Measurements from ENCODE around the gene MBP.

MBP gene

GRCh38 chr18:77087393-77088141, 45.0 kb downstream of the MBP start:
- Histone ChIP-seq H3K79me2 (ENCODE audit: insufficient read depth, low read length) (peaks cover 12% of the 10 kb centered on the region; the same call in 1 of the 2 replicates), H3K9me2 (ENCODE audit: low read depth, low read length) (no peaks in the 10 kb centered on the region), H3K4me3 (ENCODE audit: low read depth, low read length, poor library complexity, severe bottlenecking) (no peak overlapping the region), H3K9ac (ENCODE audit: low read length) (no peak overlapping the region), H4K20me1 (ENCODE audit: insufficient read depth, low read length) (no peaks in the 10 kb centered on the region), H3K9me3 (ENCODE audit: low read length) (no peaks in the 10 kb centered on the region), H3K27ac (ENCODE audit: low read depth, low read length, poor library complexity, severe bottlenecking) (no peak overlapping the region), H3K36me3 (ENCODE audit: insufficient read depth, low read length) (peaks cover 45% of the 10 kb centered on the region), H3F3A (ENCODE audit: insufficient read depth, low read length) (no peaks in the 10 kb centered on the region), H2AFZ (ENCODE audit: low read length) (no peak overlapping the region), H3K4me1 (ENCODE audit: insufficient read depth, low read length, severe bottlenecking) (peaks cover 39% of the 10 kb centered on the region), H3K27me3 (ENCODE audit: insufficient read depth, low read length) (no peaks in the 10 kb centered on the region), H3K4me2 (ENCODE audit: low read length) (no peak overlapping the region)
- TF ChIP-seq CTCF (IDR thresholded peaks at IDR 0.05; ENCODE audit: low read length) (no peak), EZH2 (IDR thresholded peaks at IDR 0.05; ENCODE audit: borderline replicate concordance, low read length) (no peak)

- no peak overlapping the region for H2AFZ ChIP-seq (ENCODE audit: low read length)
- H3K9me3 ChIP-seq (ENCODE audit: low read length): no peaks in the 10 kb centered on the region
- no peak overlapping the region for H3K4me3 ChIP-seq (ENCODE audit: low read depth, low read length, poor library complexity, severe bottlenecking)
- H3F3A ChIP-seq (ENCODE audit: insufficient read depth, low read length): no peaks in the 10 kb centered on the region
- no peaks in the 10 kb centered on the region for H4K20me1 ChIP-seq (ENCODE audit: insufficient read depth, low read length)
- peaks cover 32% of the 10 kb centered on the region for H3K4me1 ChIP-seq (ENCODE audit: insufficient read depth, low read length, severe bottlenecking)
- no peak overlapping the region for H3K4me2 ChIP-seq (ENCODE audit: low read length)
- peaks cover 47% of the 10 kb centered on the region for H3K36me3 ChIP-seq (ENCODE audit: insufficient read depth, low read length)
- TF ChIP-seq EZH2 (IDR thresholded peaks at IDR 0.05; ENCODE audit: borderline replicate concordance, low read length): no peak
- TF ChIP-seq CTCF (IDR thresholded peaks at IDR 0.05; ENCODE audit: low read length): no peak
- no peak overlapping the region for H3K9ac ChIP-seq (ENCODE audit: low read length)
- peaks cover 12% of the 10 kb centered on the region; the same call in 1 of the 2 replicates for H3K79me2 ChIP-seq (ENCODE audit: insufficient read depth, low read length)
- H3K27me3 ChIP-seq (ENCODE audit: insufficient read depth, low read length): no peaks in the 10 kb centered on the region
- no peaks in the 10 kb centered on the region for H3K9me2 ChIP-seq (ENCODE audit: low read depth, low read length)
- no peak overlapping the region for H3K27ac ChIP-seq (ENCODE audit: low read depth, low read length, poor library complexity, severe bottlenecking)
Observed at GRCh38 chr18:77086656-77087392, 45.8 kb downstream of the MBP start.

- H3K9ac ChIP-seq (ENCODE audit: low read length): no peak overlapping the region
- TF ChIP-seq CTCF (IDR thresholded peaks at IDR 0.05; ENCODE audit: low read length): no peak
- TF ChIP-seq EZH2 (IDR thresholded peaks at IDR 0.05; ENCODE audit: borderline replicate concordance, low read length): no peak
- H3K27ac ChIP-seq (ENCODE audit: low read depth, low read length, poor library complexity, severe bottlenecking): no peak overlapping the region
- H3K36me3 ChIP-seq (ENCODE audit: insufficient read depth, low read length): peaks cover 47% of the 10 kb centered on the region
- H3K79me2 ChIP-seq (ENCODE audit: insufficient read depth, low read length): peaks cover 14% of the 10 kb centered on the region
- H3K9me2 ChIP-seq (ENCODE audit: low read depth, low read length): no peaks in the 10 kb centered on the region
- H3K4me2 ChIP-seq (ENCODE audit: low read length): no peak overlapping the region
- H3F3A ChIP-seq (ENCODE audit: insufficient read depth, low read length): no peaks in the 10 kb centered on the region
- no peak overlapping the region for H3K4me3 ChIP-seq (ENCODE audit: low read depth, low read length, poor library complexity, severe bottlenecking)
- peaks cover 29% of the 10 kb centered on the region for H3K4me1 ChIP-seq (ENCODE audit: insufficient read depth, low read length, severe bottlenecking)
- no peaks in the 10 kb centered on the region for H4K20me1 ChIP-seq (ENCODE audit: insufficient read depth, low read length)
- H3K27me3 ChIP-seq (ENCODE audit: insufficient read depth, low read length): no peaks in the 10 kb centered on the region
- no peak overlapping the region for H2AFZ ChIP-seq (ENCODE audit: low read length)
- H3K9me3 ChIP-seq (ENCODE audit: low read length): no peaks in the 10 kb centered on the region
Observed at GRCh38 chr18:77086034-77086433, 46.5 kb downstream of the MBP start.
